H1 (cell line): ENCODE results near the gene TAOK2. TPM values are rescaled to one million over a fixed set of nuclear protein-coding genes. Genes with fewer than 3 reads are reported as not detected.

Experiments used
- CTCF ChIA-PET: fragments of 300-600 bp; sonication (Branson Sonifier 250); formaldehyde crosslinking; loops from one replicate; lab custom pipeline; 2021; ENCODE audit not compliant: partially characterized antibody; lab: Charles Lee
- POLR2A ChIA-PET: fragments of 300-600 bp; sonication (Branson Sonifier 250); formaldehyde crosslinking; loops from one replicate; lab custom pipeline; 2021; ENCODE audit warnings: inconsistent platforms; ENCODE audit not compliant: partially characterized antibody; lab: Charles Lee
- DNase-seq, 2 experiments: peaks; one replicate each; pipeline versions ENCODE4 v3.0.0 to v3.0.0-alpha.2; 2010 to 2022; ENCODE audit warnings: low spot score in 2 of 2, low read depth in 1 of 2, mixed read lengths in 1 of 2
- FAIRE-seq: peaks from 2 replicates; lab custom pipeline; 2011; peaks lifted over from hg19 to GRCh38; lab: Jason Lieb, UNC
- H2AFZ ChIP-seq: 2 replicates; pipeline ENCODE4 v1.8.1; 2012; ENCODE audit warnings: low read length, inconsistent platforms
- H2AK5ac ChIP-seq: 2 replicates; pipeline ENCODE4 v1.6.1; 2013; ENCODE audit warnings: low read depth, low read length
- H2BK120ac ChIP-seq: replicated peaks from 2 replicates; pipeline ENCODE3; 2013; ENCODE audit warnings: low read depth, low read length, inconsistent platforms
- H2BK12ac ChIP-seq: 2 replicates; pipeline ENCODE4 v1.6.1; 2013; ENCODE audit warnings: low read depth, low read length
- H2BK15ac ChIP-seq: 2 replicates; pipeline ENCODE4 v1.6.1; 2013; ENCODE audit warnings: low read length
- H2BK20ac ChIP-seq: 2 replicates; pipeline ENCODE4 v1.6.1; 2013; ENCODE audit warnings: low read length
- H2BK5ac ChIP-seq: 2 replicates; pipeline ENCODE4 v1.6.1; 2013; ENCODE audit warnings: low read depth, low read length
- H3K14ac ChIP-seq: 2 replicates; pipeline ENCODE4 v1.6.1; 2013; ENCODE audit warnings: inconsistent platforms; ENCODE audit not compliant: insufficient read length
- H3K18ac ChIP-seq: 2 replicates; pipeline ENCODE4 v1.6.1; 2013; ENCODE audit warnings: low read length; ENCODE audit errors: extremely low read depth
- H3K23ac ChIP-seq: 2 replicates; pipeline ENCODE4 v1.6.1; 2013; ENCODE audit warnings: inconsistent platforms; ENCODE audit not compliant: insufficient read length
- H3K23me2 ChIP-seq: 2 replicates; pipeline ENCODE4 v1.6.1; 2013; ENCODE audit warnings: low read depth, low read length
- H3K27ac ChIP-seq: 2 replicates; pipeline ENCODE4 v1.6.1; 2011; ENCODE audit warnings: low read depth, low read length, inconsistent platforms
- H3K27me3 ChIP-seq, 4 experiments: replicated peaks in 1 of 4; 1 replicate in 1 of 4; 2 replicates in 3 of 4; pipeline versions ENCODE4 v1.6.1 to v1.8.1; 2011 to 2013; ENCODE audit warnings: low read length in 3 of 4, mild to moderate bottlenecking in 3 of 4, inconsistent platforms in 2 of 4, mixed read lengths in 2 of 4, moderate library complexity in 1 of 4; ENCODE audit not compliant: control insufficient read depth in 3 of 4, insufficient read depth in 3 of 4; ENCODE audit errors: extremely low read depth in 1 of 4
- H3K36me3 ChIP-seq, 4 experiments: 2 replicates each; pipeline versions ENCODE4 v1.6.1 to v1.8.1; 2011 to 2013; ENCODE audit warnings: mild to moderate bottlenecking in 4 of 4, low read length in 3 of 4, moderate library complexity in 2 of 4, control low read depth in 1 of 4, inconsistent platforms in 1 of 4; ENCODE audit not compliant: insufficient read depth in 4 of 4, control insufficient read depth in 2 of 4
- H3K4ac ChIP-seq: replicated peaks from 2 replicates; pipeline ENCODE3; 2013; ENCODE audit warnings: low read length, low read depth, mixed read lengths, inconsistent platforms; ENCODE audit not compliant: insufficient read length
- H3K4me1 ChIP-seq, 4 experiments: replicated peaks in 1 of 4; 1 replicate in 1 of 4; 2 replicates in 3 of 4; pipeline versions ENCODE4 v1.6.1 to v1.8.1; 2011 to 2013; ENCODE audit warnings: low read length in 3 of 4, inconsistent platforms in 2 of 4, mixed read lengths in 1 of 4; ENCODE audit not compliant: insufficient read depth in 4 of 4, control insufficient read depth in 3 of 4
- H3K4me2 ChIP-seq, 2 experiments: 2 replicates each; pipeline versions ENCODE4 v1.6.1 to v1.8.1; 2011 to 2013; ENCODE audit warnings: low read depth in 2 of 2, low read length in 2 of 2, control low read depth in 1 of 2, inconsistent platforms in 1 of 2, mild to moderate bottlenecking in 1 of 2; ENCODE audit not compliant: insufficient read depth in 1 of 2
- H3K4me3 ChIP-seq, 4 experiments: fragments of 200-600, 300-600 bp in 1 of 4; sonication (generic), shearing (Covaris generic), sonication (Bioruptor Twin) in 1 of 4; 2 replicates each; pipeline versions ENCODE4 v1.5.1 to v1.8.1; 2011 to 2016; ENCODE audit warnings: low read length in 4 of 4, low read depth in 3 of 4, control low read depth in 2 of 4, inconsistent platforms in 2 of 4, mild to moderate bottlenecking in 2 of 4, mixed read lengths in 1 of 4, moderate library complexity in 1 of 4; ENCODE audit not compliant: insufficient read depth in 2 of 4; ENCODE audit errors: extremely low read depth in 1 of 4
- H3K56ac ChIP-seq: replicated peaks from 2 replicates; pipeline ENCODE3; 2013; ENCODE audit warnings: low read depth, mild to moderate bottlenecking, mixed read lengths, low read length, inconsistent platforms; ENCODE audit not compliant: insufficient read length
- H3K79me1 ChIP-seq: 2 replicates; pipeline ENCODE4 v1.6.1; 2013; ENCODE audit warnings: low read depth, low read length, control low read depth
- H3K79me2 ChIP-seq, 2 experiments: 2 replicates each; pipeline versions ENCODE4 v1.6.1 to v1.8.1; 2012 to 2013; ENCODE audit warnings: low read length in 2 of 2, mild to moderate bottlenecking in 2 of 2, inconsistent platforms in 1 of 2; ENCODE audit not compliant: insufficient read depth in 2 of 2, control insufficient read depth in 1 of 2
- H3K9ac ChIP-seq, 4 experiments: replicated peaks in 1 of 4; 1 replicate in 1 of 4; 2 replicates in 3 of 4; pipeline versions ENCODE4 v1.6.1 to v1.8.1; 2011 to 2013; ENCODE audit warnings: low read depth in 3 of 4, low read length in 3 of 4, control low read depth in 2 of 4, mild to moderate bottlenecking in 2 of 4, moderate library complexity in 2 of 4, inconsistent platforms in 1 of 4; ENCODE audit errors: extremely low read depth in 1 of 4
- H3K9me3 ChIP-seq, 2 experiments: 2 replicates each; pipeline versions ENCODE4 v1.6.1 to v1.8.1; 2012 to 2013; ENCODE audit warnings: mild to moderate bottlenecking in 2 of 2, moderate library complexity in 2 of 2, control low read depth in 1 of 2, inconsistent platforms in 1 of 2, low read depth in 1 of 2, low read length in 1 of 2, mixed read lengths in 1 of 2; ENCODE audit not compliant: insufficient read depth in 2 of 2
- H4K20me1 ChIP-seq, 2 experiments: replicated peaks in 1 of 2; 2 replicates each; pipeline versions ENCODE3 to v1.8.1; 2011 to 2013; ENCODE audit warnings: inconsistent platforms in 2 of 2, low read length in 2 of 2, mild to moderate bottlenecking in 1 of 2; ENCODE audit not compliant: insufficient read depth in 2 of 2, control insufficient read depth in 1 of 2
- H4K5ac ChIP-seq: 2 replicates; pipeline ENCODE4 v1.6.1; 2013; ENCODE audit warnings: low read length, low read depth, mixed read lengths, inconsistent platforms; ENCODE audit not compliant: insufficient read length
- H4K8ac ChIP-seq: 2 replicates; pipeline ENCODE4 v1.8.0; 2013; ENCODE audit warnings: mild to moderate bottlenecking, moderate library complexity, low read length, inconsistent platforms; ENCODE audit not compliant: insufficient read depth; ENCODE audit errors: extremely low read depth
- H4K91ac ChIP-seq: replicated peaks from 2 replicates; pipeline ENCODE3; 2013; ENCODE audit warnings: low read length, mixed read lengths, inconsistent platforms; ENCODE audit not compliant: insufficient read length
- BACH1 ChIP-seq: IDR thresholded peaks from 2 replicates; pipeline ENCODE4 v1.6.1; 2012; ENCODE audit warnings: low read length, improper control_type of control experiment
- CBX8 ChIP-seq: fragments of 300-800, 300-1000 bp; sonication (generic); IDR thresholded peaks from 2 replicates; pipeline ENCODE4 v1.7.1; 2016; ENCODE audit warnings: low read depth, low read length, borderline replicate concordance
- CREB1 ChIP-seq: IDR thresholded peaks from 2 replicates; pipeline ENCODE4 v1.6.1; 2012; ENCODE audit warnings: inconsistent platforms
- HDAC2 ChIP-seq, 2 experiments: fragments of 300-600 bp in 1 of 2; sonication (generic) in 1 of 2; IDR thresholded peaks; 2 replicates each; pipeline ENCODE4 v1.6.1; 2011 to 2012; ENCODE audit warnings: low read depth in 2 of 2, low read length in 2 of 2, mild to moderate bottlenecking in 2 of 2, moderate library complexity in 2 of 2, borderline replicate concordance in 1 of 2, inconsistent platforms in 1 of 2
- POU5F1 ChIP-seq: IDR thresholded peaks from 2 replicates; pipeline ENCODE4 v1.6.1; 2011; ENCODE audit warnings: low read depth, mild to moderate bottlenecking, low read length, moderate library complexity
- RFX5 ChIP-seq: IDR thresholded peaks from 2 replicates; pipeline ENCODE4 v1.6.1; 2011; ENCODE audit warnings: low read depth, low read length, improper control_type of control experiment, borderline replicate concordance
- SAP30 ChIP-seq: fragments of 300-600 bp; sonication (generic); IDR thresholded peaks from 2 replicates; pipeline ENCODE4 v1.7.1; 2012; ENCODE audit warnings: low read length, moderate library complexity, mild to moderate bottlenecking, inconsistent platforms; ENCODE audit not compliant: insufficient read depth, insufficient replicate concordance
- YY1 ChIP-seq: IDR thresholded peaks from 2 replicates; pipeline ENCODE4 v1.6.1; 2011; ENCODE audit warnings: low read depth, mild to moderate bottlenecking, low read length
- WGBS, 2 experiments: shearing (Covaris generic) in 1 of 2; methylation state at CpG; one replicate each; pipeline versions ENCODE4 v1.1.6 to v1.1.7; 2013 to 2015; ENCODE audit warnings: low lambda C conversion rate in 2 of 2, mixed read lengths in 2 of 2, inconsistent platforms in 1 of 2, low coverage in 1 of 2, missing lambda C conversion rate in 1 of 2; ENCODE audit not compliant: insufficient replicate concordance in 2 of 2, insufficient coverage in 1 of 2, insufficient read length in 1 of 2; ENCODE audit errors: extremely low coverage in 1 of 2, missing lambda C conversion rate in 1 of 2; 5-methylcytosine and 5-hydroxymethylcytosine counted together
- polyA plus RNA-seq, 7 experiments: library from polyadenylated mRNA; depleted of rRNA in 3 of 7; stranded (reverse) in 5 of 7; unstranded in 2 of 7; fragments of >200 nt in 5 of 7; fragments of 200-250 nt in 2 of 7; gene quantifications; 1 replicate in 5 of 7; 2 replicates in 1 of 7; 4 replicates in 1 of 7; pipeline versions ENCODE4 v1.2.1 to v1.2.3, GENCODE V29; 2011 to 2013; ENCODE audit warnings: missing spikeins in 2 of 7, mixed read lengths in 2 of 7
- total RNA-seq: library from RNA; stranded (reverse); fragmentation: NEBNext Ultra II Directional; extraction: Animal tissue kit (Norgen Biotek cat#: 25700); gene quantifications from 2 replicates; pipeline ENCODE4 v1.2.1, GENCODE V29; 2021

TAOK2 gene
- total and polyA plus RNA-seq, 2 of the 8 experiments (the other 6 are each of a cell fraction or from before 2014, with no cell fraction given): 13.5 to 32.6 TPM

GRCh38 chr16:30002614-30003346 lies 29.1 kb downstream of the TAOK2 start:
- H3K27me3 ChIP-seq: no peaks in the 10 kb centered on the region
- H3K4me3 ChIP-seq: no peak overlapping the region
- peaks cover 0 to 10% (median 6%) of the 10 kb centered on the region in 4 experiments; a peak in 6 of 8 replicates for H3K36me3 ChIP-seq
- H2BK120ac ChIP-seq: no peak overlapping the region
- no peak overlapping the region for H2AFZ ChIP-seq
- peaks cover 2 to 10% of the 10 kb centered on the region in 2 experiments for H4K20me1 ChIP-seq
- H3K9ac ChIP-seq: no peak overlapping the region
- FAIRE-seq: no peak
- no peaks in the 10 kb centered on the region for H3K9me3 ChIP-seq
- peaks cover 0 to 10% (median 3%) of the 10 kb centered on the region in 4 experiments; a peak in 5 of 7 replicates for H3K4me1 ChIP-seq
- WGBS, 2 experiments: 86% methylated on average over 17 of the region's 19 CpGs; no CpG with 5 or more reads in 1 of the 2 experiments
- H4K91ac ChIP-seq: no peak overlapping the region
- H2BK20ac ChIP-seq: no peak overlapping the region
- ChIA-PET POLR2A (interaction anchor here (0.9 to 3.2 kb wide), 7 partner anchors 10 to 64 kb away, joined by 3 to 10 read pairs (median 3); partner anchors contain the start of gene C16orf92), CTCF (interaction anchor here (0.6 to 3.5 kb wide), 10 partner anchors 9 to 144 kb away, joined by 3 to 18 read pairs (median 4); partner anchors contain the start of gene TLCD3B)
- H3K27ac ChIP-seq: no peak overlapping the region
- H3K23me2 ChIP-seq: no peaks in the 10 kb centered on the region
- no peak overlapping the region for H3K4ac ChIP-seq
- H2BK15ac ChIP-seq: no peak overlapping the region
- no peak overlapping the region for H3K23ac ChIP-seq
- no peak overlapping the region for H3K4me2 ChIP-seq
- H3K56ac ChIP-seq: no peak overlapping the region
- no peak for TF ChIP-seq RFX5
- TF ChIP-seq SAP30: no peak
- TF ChIP-seq BACH1: no peak
- no peak for TF ChIP-seq POU5F1
- TF ChIP-seq YY1: no peak
- TF ChIP-seq HDAC2 (IDR thresholded peaks at IDR 0.05; ENCODE audit: borderline replicate concordance in 1 of 2, low read depth in 2 of 2, low read length in 2 of 2): no peak
- no peak for TF ChIP-seq CBX8
- TF ChIP-seq CREB1: no peak
- no peak overlapping the region for H3K14ac ChIP-seq
- H3K79me1 ChIP-seq: no peaks in the 10 kb centered on the region; the same call in 1 of the 2 replicates
- H3K79me2 ChIP-seq: no peaks in the 10 kb centered on the region
- H2BK5ac ChIP-seq: no peak overlapping the region
- no peak overlapping the region for H4K5ac ChIP-seq
- H2BK12ac ChIP-seq: no peak overlapping the region
- no peak overlapping the region for H3K18ac ChIP-seq
- no peak overlapping the region for H2AK5ac ChIP-seq
- H4K8ac ChIP-seq: no peak overlapping the region
- no peak for DNase-seq
